SU-DHL-6 (cell line): ENCODE data around the gene LRRC23.
"Not testable (repeated sequence)": the region's sequence is repeated elsewhere in the genome, so short reads cannot be mapped to it uniquely, and the experiment has no call there.

ENCODE experiments used
- CTCF ChIP-seq: fragments of 200-600 bp; sonication (generic); IDR thresholded peaks from one replicate; pipeline ENCODE4 v1.5.1; 2017; ENCODE audit warnings: antibody characterized with exemption, mild to moderate bottlenecking, low read length, moderate library complexity; ENCODE audit not compliant: insufficient read depth, poor library complexity, severe bottlenecking
- EZH2phosphoT487 ChIP-seq: fragments of 200-600 bp; sonication (generic), shearing (Covaris generic); conservative IDR thresholded peaks from 2 replicates; pipeline ENCODE4 v1.6.1; 2018; ENCODE audit warnings: mild to moderate bottlenecking, antibody characterized with exemption, low read length, moderate library complexity, mixed read lengths

- not testable (repeated sequence) for TF ChIP-seq EZH2phosphoT487, CTCF
Measured at GRCh38 chr12:6874015-6874368, 30.6 kb upstream of the LRRC23 start.
